ENCODE results near the gene SRBD1.

Gene SRBD1

GRCh38 chr2:45634223-45634622, 23.2 kb upstream of the SRBD1 start:
- DNase-seq (ENCODE audit: low read depth) = no peak
- TF ChIP-seq CTCF (IDR thresholded peaks at IDR 0.05; ENCODE audit: low read depth, low read length, missing control alignments) = no peak
- no peak overlapping the region for H3K4me3 ChIP-seq (ENCODE audit: low read depth, low read length)

- H3K4me3 ChIP-seq (ENCODE audit: low read depth, low read length) = no peak overlapping the region
- TF ChIP-seq CTCF (IDR thresholded peaks at IDR 0.05; ENCODE audit: low read depth, low read length, missing control alignments) = no peak
- DNase-seq (ENCODE audit: low read depth) = no peak
These were observed 20.9 kb upstream of the SRBD1 start for GRCh38 chr2:45631955-45632354.

- H3K4me3 ChIP-seq (ENCODE audit: low read depth, low read length) = no peak overlapping the region
- TF ChIP-seq CTCF (IDR thresholded peaks at IDR 0.05; ENCODE audit: low read depth, low read length, missing control alignments) = no peak
- DNase-seq (ENCODE audit: low read depth) = no peak
These were observed 20.3 kb upstream of the SRBD1 start for GRCh38 chr2:45631319-45631718.

- H3K4me3 ChIP-seq (ENCODE audit: low read depth, low read length) = no peak overlapping the region
- DNase-seq (ENCODE audit: low read depth) = no peak
- TF ChIP-seq CTCF (IDR thresholded peaks at IDR 0.05; ENCODE audit: low read depth, low read length, missing control alignments) = no peak
These were observed 18.9 kb upstream of the SRBD1 start for GRCh38 chr2:45629971-45630370.

GRCh38 chr2:45627911-45628310, 16.8 kb upstream of the SRBD1 start:
- H3K4me3 ChIP-seq (ENCODE audit: low read depth, low read length) = no peak overlapping the region
- TF ChIP-seq CTCF (IDR thresholded peaks at IDR 0.05; ENCODE audit: low read depth, low read length, missing control alignments) = no peak
- no peak for DNase-seq (ENCODE audit: low read depth)

GRCh38 chr2:45626387-45627221, 15.5 kb upstream of the SRBD1 start:
- no peak for TF ChIP-seq CTCF (IDR thresholded peaks at IDR 0.05; ENCODE audit: low read depth, low read length, missing control alignments)
- no peak overlapping the region for H3K4me3 ChIP-seq (ENCODE audit: low read depth, low read length)
- DNase-seq (ENCODE audit: low read depth) = no peak

GRCh38 chr2:45625824-45626223, 14.8 kb upstream of the SRBD1 start:
- H3K4me3 ChIP-seq (ENCODE audit: low read depth, low read length) = no peak overlapping the region
- TF ChIP-seq CTCF (IDR thresholded peaks at IDR 0.05; ENCODE audit: low read depth, low read length, missing control alignments) = no peak
- DNase-seq (ENCODE audit: low read depth) = no peak

All from GM12864 (cell line).